ENCODE data around the gene HACD3. TPM values are rescaled to one million over a fixed set of nuclear protein-coding genes. Genes with fewer than 3 reads are reported as not detected.

The HACD3 gene
- total and polyA plus RNA-seq, 2 of the 13 experiments (the other 11 are each of a cell fraction or from before 2014, with no cell fraction given) = 73.6 to 161 TPM

GRCh38 chr15:65610871-65611718 lies 80.8 kb downstream of the HACD3 start, which contains the start of gene INTS14 (continued):
- peak; percentile 86 for TF ChIP-seq MIER2 (CRISPR knock-in tag; IDR thresholded peaks at IDR 0.05)
- TF ChIP-seq PBX3 (CRISPR knock-in tag; IDR thresholded peaks at IDR 0.05; ENCODE audit: borderline replicate concordance) = no peak
- peak; percentile 62 for TF ChIP-seq STAG1 (CRISPR knock-in tag; IDR thresholded peaks at IDR 0.05)
- TF ChIP-seq ZFY (CRISPR knock-in tag; IDR thresholded peaks at IDR 0.05) = peak; percentile 99
- 0 out of 2 replicates have a peak, but pooled peaks have one; percentile 49 for TF ChIP-seq GPN1 (CRISPR knock-in tag; IDR thresholded peaks at IDR 0.05; ENCODE audit: borderline replicate concordance)
- peak; percentile 81 for TF ChIP-seq NKX3-1 (CRISPR knock-in tag; IDR thresholded peaks at IDR 0.05)
- peak; percentile 95 for TF ChIP-seq ZNF580 (CRISPR knock-in tag; IDR thresholded peaks at IDR 0.05; ENCODE audit: borderline replicate concordance, low read depth)
- TF ChIP-seq ZNF646 (CRISPR knock-in tag; IDR thresholded peaks at IDR 0.05) = no peak
- TF ChIP-seq EED (CRISPR knock-in tag; IDR thresholded peaks at IDR 0.05) = no peak
- peak; percentile 87; the same call in 1 of the 2 replicates for TF ChIP-seq SIN3A (IDR thresholded peaks at IDR 0.05; ENCODE audit: borderline replicate concordance, low read depth, low read length)
- TF ChIP-seq ZSCAN25 (CRISPR knock-in tag; IDR thresholded peaks at IDR 0.05) = peak; percentile 54
- TF ChIP-seq HOMEZ (CRISPR knock-in tag; IDR thresholded peaks at IDR 0.05; ENCODE audit: low read depth) = peak; percentile 72
- TF ChIP-seq ZNF766 (CRISPR knock-in tag; IDR thresholded peaks at IDR 0.05; ENCODE audit: borderline replicate concordance) = peak; percentile 65; the same call in 1 of the 2 replicates
- peak; percentile 97 for TF ChIP-seq KDM3A (CRISPR knock-in tag; IDR thresholded peaks at IDR 0.05; ENCODE audit: low read depth)
- TF ChIP-seq ZNF598 (CRISPR knock-in tag; IDR thresholded peaks at IDR 0.05; ENCODE audit: borderline replicate concordance) = 0 out of 2 replicates have a peak, but pooled peaks have one; percentile 53
- no peak for TF ChIP-seq ATAD3A (CRISPR knock-in tag; IDR thresholded peaks at IDR 0.05)
- TF ChIP-seq RNF2 (conservative IDR thresholded peaks at IDR 0.05; ENCODE audit: low read depth) = no peak

Data from HepG2 (cell line).